ENCODE results near the gene FOXP1. TPM values are rescaled to one million over a fixed set of nuclear protein-coding genes. Genes with fewer than 3 reads are reported as not detected.

Gene FOXP1
- total and polyA plus RNA-seq, 2 donors (not counting 1 experiment from before 2014, with no cell fraction given), result 91.1 to 508 TPM

DNA sequence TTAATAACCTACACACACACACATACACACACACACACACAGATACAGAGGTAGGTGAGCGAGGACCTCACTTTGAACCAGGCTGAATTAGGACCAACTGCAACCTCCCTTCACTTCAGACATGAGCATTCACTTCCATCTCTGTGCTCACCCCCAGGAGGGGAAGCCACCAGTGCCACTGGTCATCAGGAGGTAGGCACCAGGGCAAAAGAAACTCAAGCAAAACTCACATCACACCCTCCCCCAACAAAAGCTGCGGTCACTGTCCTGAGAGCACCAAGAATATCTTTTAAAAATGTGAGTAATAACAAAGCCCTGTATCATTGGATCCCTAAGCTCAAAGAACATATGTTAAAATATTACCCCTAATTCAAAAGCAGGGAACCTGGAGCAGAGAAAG is 8.1 kb downstream of the FOXP1 start:
- intact Hi-C loops (cut with micrococcal nuclease), result no loop called here
- 78% methylated on average over 1 of the region's 2 CpGs for WGBS (ENCODE audit: insufficient coverage)
- H3K27me3 ChIP-seq (replicated peaks in 1 of 4; ENCODE audit: control extremely low read depth in 1 of 4, control insufficient read depth in 3 of 4, insufficient read depth in 4 of 4, low read length in 3 of 4), result peaks cover 0 to 10% (median 4%) of the 10 kb centered on the region in 4 experiments
- H3K27me3 Mint-ChIP-seq, result peaks cover 18% of the 10 kb centered on the region
- peaks cover 20 to 28% of the 10 kb centered on the region in 2 donors for H3K4me1 ChIP-seq (ENCODE audit: control insufficient read depth in 2 of 2, insufficient read depth in 2 of 2, low read length in 2 of 2)
- TF ChIP-seq, protein P1, sequence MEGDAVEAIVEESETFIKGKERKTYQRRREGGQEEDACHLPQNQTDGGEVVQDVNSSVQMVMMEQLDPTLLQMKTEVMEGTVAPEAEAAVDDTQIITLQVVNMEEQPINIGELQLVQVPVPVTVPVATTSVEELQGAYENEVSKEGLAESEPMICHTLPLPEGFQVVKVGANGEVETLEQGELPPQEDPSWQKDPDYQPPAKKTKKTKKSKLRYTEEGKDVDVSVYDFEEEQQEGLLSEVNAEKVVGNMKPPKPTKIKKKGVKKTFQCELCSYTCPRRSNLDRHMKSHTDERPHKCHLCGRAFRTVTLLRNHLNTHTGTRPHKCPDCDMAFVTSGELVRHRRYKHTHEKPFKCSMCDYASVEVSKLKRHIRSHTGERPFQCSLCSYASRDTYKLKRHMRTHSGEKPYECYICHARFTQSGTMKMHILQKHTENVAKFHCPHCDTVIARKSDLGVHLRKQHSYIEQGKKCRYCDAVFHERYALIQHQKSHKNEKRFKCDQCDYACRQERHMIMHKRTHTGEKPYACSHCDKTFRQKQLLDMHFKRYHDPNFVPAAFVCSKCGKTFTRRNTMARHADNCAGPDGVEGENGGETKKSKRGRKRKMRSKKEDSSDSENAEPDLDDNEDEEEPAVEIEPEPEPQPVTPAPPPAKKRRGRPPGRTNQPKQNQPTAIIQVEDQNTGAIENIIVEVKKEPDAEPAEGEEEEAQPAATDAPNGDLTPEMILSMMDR (IDR thresholded peaks at IDR 0.05), result no peak
- TF ChIP-seq EZH2 (IDR thresholded peaks at IDR 0.05; ENCODE audit: borderline replicate concordance, insufficient read depth, low read depth, low read length, poor library complexity, severe bottlenecking), result no peak
- ChIA-PET CTCF (interaction anchor here (0.8 kb wide), 1 partner anchor 149 kb away, joined by 3 read pairs; no protein-coding TSS in a partner anchor), POLR2A (no interaction called here)
- peaks cover 100% of the 10 kb centered on the region for H3K79me2 ChIP-seq (ENCODE audit: control insufficient read depth, insufficient read depth, low read length)
- H3K27ac Mint-ChIP-seq, result peak overlapping the region; percentile 48
- H3K36me3 ChIP-seq (replicated peaks in 1 of 2; ENCODE audit: control extremely low read depth in 1 of 2, control insufficient read depth in 1 of 2, extremely low read depth in 1 of 2, insufficient read depth in 2 of 2, low read length in 1 of 2), result peaks cover 0 to 13% of the 10 kb centered on the region in 2 experiments
- no peaks in the 10 kb centered on the region for H4K20me1 ChIP-seq (ENCODE audit: control insufficient read depth, insufficient read depth, low read length, poor library complexity, severe bottlenecking)
- no peak for ATAC-seq (ENCODE audit: low read depth)
- H3K4me2 ChIP-seq (replicated peaks; ENCODE audit: low read depth, low read length, poor library complexity, severe bottlenecking), result peak overlapping the region; percentile 81
- no peak overlapping the region for H3K4me3 Mint-ChIP-seq
- no peaks in the 10 kb centered on the region for H3K9me3 Mint-ChIP-seq (ENCODE audit: insufficient read depth)
- H3K4me3 ChIP-seq (ENCODE audit: control extremely low read depth in 1 of 5, extremely low read depth in 1 of 5, insufficient read depth in 1 of 5, low read depth in 2 of 5, low read length in 4 of 5), result no peak overlapping the region
- H3K9me3 ChIP-seq (ENCODE audit: control extremely low read depth in 1 of 3, control insufficient read depth in 2 of 3, insufficient read depth in 1 of 3, low read length in 2 of 3), result no peaks in the 10 kb centered on the region
- peaks cover 38% of the 10 kb centered on the region for H3K4me1 Mint-ChIP-seq
- peak overlapping the region in 1 of 2 donors; percentile 97 for H3K27ac ChIP-seq (ENCODE audit: low read length in 2 of 2)
- no peak for DNase-seq
- no peak overlapping the region for H3K9ac ChIP-seq (ENCODE audit: low read length)
- no peak overlapping the region for H2AFZ ChIP-seq (ENCODE audit: insufficient read depth, low read depth, low read length, poor library complexity, severe bottlenecking)

DNA sequence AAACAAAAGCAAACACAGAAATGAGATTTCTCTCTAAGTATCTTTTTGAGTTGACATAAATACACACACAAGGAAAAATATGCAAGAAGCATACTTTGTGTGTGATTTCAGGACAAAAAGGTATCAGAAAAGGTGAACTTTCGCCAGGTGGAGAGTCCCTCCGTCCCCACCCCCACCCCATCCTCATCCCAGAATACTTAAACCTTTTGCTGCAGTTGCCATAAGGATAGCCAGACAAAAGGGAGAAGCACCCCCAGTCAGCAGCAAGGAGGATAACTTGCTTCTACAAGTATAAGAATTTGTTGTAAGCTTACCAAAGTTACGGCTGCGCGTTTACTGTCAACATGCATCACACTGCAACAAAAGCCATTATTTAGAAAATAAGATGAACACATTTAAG is 10.3 kb downstream of the FOXP1 start:
- no CpG with 5 or more reads among the region's 5 CpGs for WGBS (ENCODE audit: insufficient coverage)
- no peak overlapping the region for H3K4me3 Mint-ChIP-seq
- Histone ChIP-seq H3K4me2 (replicated peaks; ENCODE audit: low read depth, low read length, poor library complexity, severe bottlenecking) (no peak overlapping the region), H3K36me3 (replicated peaks in 1 of 2; ENCODE audit: control extremely low read depth in 1 of 2, control insufficient read depth in 1 of 2, extremely low read depth in 1 of 2, insufficient read depth in 2 of 2, low read length in 1 of 2) (peaks cover 0 to 14% of the 10 kb centered on the region in 2 experiments), H3K27ac (ENCODE audit: low read length in 2 of 2) (no peak overlapping the region), H3K9ac (ENCODE audit: low read length) (no peak overlapping the region), H3K79me2 (ENCODE audit: control insufficient read depth, insufficient read depth, low read length) (peaks cover 94% of the 10 kb centered on the region), H2AFZ (ENCODE audit: insufficient read depth, low read depth, low read length, poor library complexity, severe bottlenecking) (no peak overlapping the region), H3K4me1 (ENCODE audit: control insufficient read depth in 2 of 2, insufficient read depth in 2 of 2, low read length in 2 of 2) (peaks cover 22 to 33% of the 10 kb centered on the region in 2 donors), H4K20me1 (ENCODE audit: control insufficient read depth, insufficient read depth, low read length, poor library complexity, severe bottlenecking) (no peaks in the 10 kb centered on the region), H3K9me3 (ENCODE audit: control extremely low read depth in 1 of 3, control insufficient read depth in 2 of 3, insufficient read depth in 1 of 3, low read length in 2 of 3) (no peaks in the 10 kb centered on the region), H3K27me3 (replicated peaks in 1 of 4; ENCODE audit: control extremely low read depth in 1 of 4, control insufficient read depth in 3 of 4, insufficient read depth in 4 of 4, low read length in 3 of 4) (peaks cover 0 to 4% (median 1%) of the 10 kb centered on the region in 4 experiments), H3K4me3 (ENCODE audit: control extremely low read depth in 1 of 5, extremely low read depth in 1 of 5, insufficient read depth in 1 of 5, low read depth in 2 of 5, low read length in 4 of 5) (no peak overlapping the region)
- TF ChIP-seq EZH2 (IDR thresholded peaks at IDR 0.05; ENCODE audit: borderline replicate concordance, insufficient read depth, low read depth, low read length, poor library complexity, severe bottlenecking), result no peak
- TF ChIP-seq, protein P1 (IDR thresholded peaks at IDR 0.05), result no peak
- intact Hi-C loops (cut with micrococcal nuclease), result no loop called here
- ATAC-seq (ENCODE audit: low read depth) (no peak), DNase-seq (no peak)
- H3K27me3 Mint-ChIP-seq, result peaks cover 12% of the 10 kb centered on the region
- H3K27ac Mint-ChIP-seq, result no peak overlapping the region
- ChIA-PET CTCF (no interaction called here), POLR2A (interaction anchor here (0.6 kb wide), 1 partner anchor 258 kb away, joined by 8 read pairs; no protein-coding TSS in a partner anchor)
- H3K4me1 Mint-ChIP-seq, result peaks cover 38% of the 10 kb centered on the region
- no peaks in the 10 kb centered on the region for H3K9me3 Mint-ChIP-seq (ENCODE audit: insufficient read depth)

Measured in B cell (primary cell).